GM20431 (cell line): ENCODE results near the gene CCNB1IP1.
"Not testable (repeated sequence)": the region's sequence is repeated elsewhere in the genome, so short reads cannot be mapped to it uniquely, and the experiment has no call there.

Experiments
- in situ Hi-C: fragments of 300-500 bp; cut with MseI, MboI; formaldehyde crosslinking; loops from one replicate; pipeline ENCODE4 v1.15.0; 2020; ENCODE audit warnings: low sequenced_read_pairs; ENCODE audit not compliant: unreplicated experiment

Gene CCNB1IP1

DNA sequence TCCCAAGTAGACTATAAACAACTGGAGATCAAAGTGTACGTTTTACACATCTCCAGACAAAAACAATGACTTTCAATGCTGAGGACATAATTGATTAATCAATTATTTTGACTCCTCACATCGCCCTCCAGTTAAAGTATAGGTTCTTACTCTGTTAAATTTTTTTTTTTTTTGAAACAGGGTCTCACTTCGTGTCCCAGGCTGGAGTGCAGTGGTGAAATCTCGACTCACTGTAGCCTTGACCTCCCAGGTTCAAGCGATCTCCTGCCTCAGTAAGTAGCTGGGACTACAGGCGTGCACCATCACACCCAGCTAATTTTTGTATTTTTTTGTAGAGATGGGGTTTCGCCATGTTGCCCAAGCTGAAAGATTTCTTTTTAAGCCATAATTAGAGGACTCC lies 938 bp upstream of the CCNB1IP1 start:
- in situ Hi-C loops, result no loop called here

DNA sequence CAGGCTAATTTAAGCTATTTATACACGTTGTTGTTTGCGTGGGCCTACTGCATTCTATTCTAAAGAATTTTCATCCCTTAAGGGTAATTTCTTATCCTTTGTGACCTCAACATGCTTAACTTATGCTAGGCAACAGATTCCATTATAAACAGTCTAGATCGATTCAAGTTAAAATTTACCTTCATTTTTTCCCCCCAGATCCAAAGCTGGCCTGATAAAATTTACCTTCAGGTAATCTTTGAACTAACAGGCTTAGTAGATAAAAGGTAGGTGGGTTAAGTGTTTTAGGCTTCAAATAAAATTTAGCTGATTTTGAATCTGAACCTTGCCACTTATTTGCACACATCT lies 389 bp upstream of the CCNB1IP1 start:
- in situ Hi-C loops, result no loop called here

DNA sequence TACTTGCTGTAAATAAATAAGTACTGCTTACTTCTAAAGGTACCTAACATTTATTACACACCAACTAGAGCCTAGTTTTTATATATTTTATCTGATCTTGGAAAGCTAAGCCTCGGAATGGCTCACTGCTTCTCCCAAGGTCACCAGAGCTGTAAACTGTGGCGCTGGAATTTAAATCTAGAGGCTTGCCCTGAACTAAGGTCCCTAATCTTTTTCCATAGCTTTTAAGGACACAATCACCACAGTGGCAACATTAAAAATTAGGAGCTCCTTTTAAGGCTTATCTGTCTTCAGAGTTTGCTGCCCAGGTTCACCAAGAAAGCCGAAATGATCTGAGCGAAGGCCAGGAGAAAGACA lies 670 bp downstream of the CCNB1IP1 start:
- in situ Hi-C loops, result no loop called here

DNA sequence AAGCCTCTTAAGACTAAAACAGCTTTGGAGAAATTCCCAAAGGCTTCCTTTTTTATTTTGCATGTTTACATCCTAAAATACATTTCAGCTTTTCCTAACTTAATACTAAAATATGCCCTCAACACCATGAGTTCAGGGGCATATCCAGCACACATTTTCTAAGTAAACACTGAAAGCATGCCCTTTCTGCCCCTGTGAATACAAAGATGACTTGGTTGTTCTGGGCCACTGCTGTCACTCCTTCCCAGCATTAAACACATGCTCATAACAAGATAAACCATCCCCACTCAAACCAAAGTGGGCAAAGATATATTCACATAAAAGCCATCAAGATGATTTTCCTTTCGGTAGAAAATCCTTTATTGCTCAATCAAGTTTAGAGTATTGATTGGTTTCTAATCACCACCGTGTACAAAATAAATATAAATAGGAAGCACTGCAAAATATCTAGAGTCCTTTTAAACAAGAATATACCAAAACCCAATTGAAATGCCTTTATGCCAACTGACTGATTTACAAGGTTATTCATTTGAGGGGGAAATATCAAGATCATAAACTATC lies 1.9 kb downstream of the CCNB1IP1 start:
- in situ Hi-C loops, result no loop called here

DNA sequence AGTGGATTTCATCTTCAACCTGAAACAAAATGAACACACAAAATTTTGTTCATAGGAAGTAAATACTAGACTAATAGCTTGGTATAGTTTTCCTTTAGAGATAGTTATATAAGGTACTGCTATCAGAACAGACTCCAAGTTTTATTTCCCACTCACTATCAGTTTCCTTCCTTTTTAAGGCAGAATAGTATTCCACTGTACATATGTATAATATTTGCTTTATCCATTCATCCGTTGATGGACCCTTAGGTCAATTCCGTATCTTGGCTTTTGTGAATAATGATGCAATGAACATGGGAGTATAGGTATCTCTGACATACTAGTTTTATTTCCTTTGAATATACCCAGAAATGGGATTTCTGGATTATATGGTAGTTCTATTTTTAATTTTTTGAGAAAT lies 3.7 kb downstream of the CCNB1IP1 start:
- in situ Hi-C loops, result loop anchor here (10.0 kb wide), 1 partner anchor 275 kb away; no protein-coding TSS in a partner anchor

DNA sequence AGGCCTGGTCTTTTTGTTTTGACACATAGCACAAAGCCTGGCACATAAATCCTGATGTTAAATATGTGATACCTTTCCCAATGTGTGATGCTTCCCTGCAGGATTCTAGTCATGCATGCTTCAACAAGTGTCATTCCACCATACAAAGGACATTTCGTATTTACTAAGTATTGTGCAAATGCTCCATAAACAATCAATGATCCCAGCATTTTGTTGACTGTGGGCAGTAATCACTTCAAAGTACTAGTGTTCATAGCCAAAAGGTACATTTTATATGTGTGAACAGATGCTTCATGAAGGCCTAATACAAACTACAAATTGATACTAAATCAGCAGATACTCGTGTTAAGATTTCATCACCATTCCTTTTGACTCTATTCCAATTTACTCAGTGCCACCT lies 4.4 kb downstream of the CCNB1IP1 start:
- in situ Hi-C loops, result loop anchor here (10.0 kb wide), 1 partner anchor 276 kb away; no protein-coding TSS in a partner anchor

DNA sequence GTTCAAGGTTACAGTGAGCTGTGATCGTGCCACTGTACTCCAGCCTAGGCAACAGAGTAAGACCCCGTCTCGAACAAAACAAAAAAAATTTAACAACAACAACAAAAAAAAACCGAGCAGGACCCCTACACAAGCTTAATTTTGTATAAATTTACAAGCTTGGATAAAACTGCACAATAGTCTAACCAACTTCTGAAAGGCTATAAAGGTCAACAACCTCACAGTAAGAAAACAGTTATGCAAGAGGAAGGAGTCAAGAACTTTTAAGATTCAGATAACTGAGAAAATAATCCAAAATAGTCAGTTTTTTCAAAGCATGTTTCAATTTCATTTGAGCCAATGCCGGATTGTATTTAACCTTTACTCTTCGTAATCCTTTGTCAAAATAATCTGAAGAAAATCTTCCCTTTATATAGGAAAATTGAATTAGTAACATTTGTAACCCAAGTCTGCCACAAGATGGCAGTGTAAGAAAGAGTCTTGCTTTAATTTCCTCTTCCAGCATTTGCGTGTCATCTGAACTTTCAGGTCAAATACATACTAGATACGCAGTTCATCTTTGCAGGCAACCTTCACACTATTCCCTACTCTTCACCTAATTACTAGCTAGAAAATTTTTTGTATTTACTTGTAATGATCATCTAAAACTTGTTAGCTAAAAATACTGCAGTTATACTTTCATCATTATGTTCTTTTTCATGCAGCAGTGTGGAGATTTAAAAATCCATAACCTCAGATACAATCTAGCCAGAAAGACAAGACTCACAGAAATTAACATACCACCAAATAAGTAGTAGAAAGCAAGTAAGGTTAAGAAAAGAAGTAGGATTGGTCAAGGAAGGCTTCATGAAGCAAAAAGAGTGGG lies 5.8 kb downstream of the CCNB1IP1 start:
- in situ Hi-C loops, result loop anchor here (10.0 kb wide), 1 partner anchor 278 kb away; no protein-coding TSS in a partner anchor

DNA sequence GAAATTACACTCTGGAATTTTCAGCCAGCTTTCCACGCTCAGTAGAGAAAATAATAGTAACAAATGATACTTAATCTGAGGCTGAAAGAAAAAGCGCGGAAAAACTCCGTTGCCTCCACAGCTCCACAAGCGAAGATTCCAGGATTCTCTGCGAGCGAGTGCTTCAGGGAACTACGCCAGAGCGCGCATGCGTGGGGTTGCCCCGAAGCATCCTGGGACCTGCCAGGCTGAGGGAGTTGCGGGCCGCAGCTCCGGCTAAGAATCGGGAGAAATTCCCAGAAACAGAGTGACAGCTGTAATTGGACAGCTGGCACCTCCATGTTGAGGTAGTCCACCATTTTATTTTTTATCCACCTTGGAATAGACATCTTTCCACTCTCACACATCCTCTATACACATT lies 15.4 kb downstream of the CCNB1IP1 start:
- in situ Hi-C loops, result no loop called here

DNA sequence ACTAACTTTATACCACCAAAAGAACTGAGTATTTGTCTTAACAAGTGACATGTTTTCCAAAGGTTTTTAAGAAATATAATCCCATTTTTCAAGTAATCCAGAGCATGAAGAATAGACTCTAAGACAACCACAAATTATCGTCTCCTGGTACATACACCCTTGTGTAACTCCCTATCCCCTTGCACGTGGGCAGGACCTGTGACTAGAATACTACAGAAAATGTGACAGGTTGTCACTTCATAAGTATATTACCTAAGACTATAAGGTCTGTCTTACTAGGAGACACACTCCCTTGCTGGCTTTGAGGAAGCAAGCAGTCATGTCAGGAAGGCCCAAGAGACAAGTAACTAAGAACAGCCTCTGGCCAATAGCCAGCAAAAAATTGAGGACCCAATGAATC lies 19.1 kb downstream of the CCNB1IP1 start:
- in situ Hi-C loops, result no loop called here

DNA sequence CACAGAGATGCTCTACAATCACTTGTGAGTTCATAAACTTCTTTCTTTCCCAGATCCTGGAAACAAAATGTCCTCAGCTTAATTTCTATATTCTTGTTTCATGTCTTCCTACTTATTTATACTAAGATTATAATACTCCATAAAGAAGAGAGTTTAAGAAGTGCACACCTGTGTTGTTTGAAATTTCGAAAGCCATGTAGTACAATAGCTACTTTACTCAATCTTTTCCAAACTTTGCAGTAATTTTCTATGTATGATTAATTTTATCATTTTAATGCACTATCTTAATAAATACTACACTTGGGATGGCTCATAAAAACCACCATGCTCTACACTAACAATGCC lies 27.0 kb downstream of the CCNB1IP1 start:
- in situ Hi-C loops, result no loop called here

DNA sequence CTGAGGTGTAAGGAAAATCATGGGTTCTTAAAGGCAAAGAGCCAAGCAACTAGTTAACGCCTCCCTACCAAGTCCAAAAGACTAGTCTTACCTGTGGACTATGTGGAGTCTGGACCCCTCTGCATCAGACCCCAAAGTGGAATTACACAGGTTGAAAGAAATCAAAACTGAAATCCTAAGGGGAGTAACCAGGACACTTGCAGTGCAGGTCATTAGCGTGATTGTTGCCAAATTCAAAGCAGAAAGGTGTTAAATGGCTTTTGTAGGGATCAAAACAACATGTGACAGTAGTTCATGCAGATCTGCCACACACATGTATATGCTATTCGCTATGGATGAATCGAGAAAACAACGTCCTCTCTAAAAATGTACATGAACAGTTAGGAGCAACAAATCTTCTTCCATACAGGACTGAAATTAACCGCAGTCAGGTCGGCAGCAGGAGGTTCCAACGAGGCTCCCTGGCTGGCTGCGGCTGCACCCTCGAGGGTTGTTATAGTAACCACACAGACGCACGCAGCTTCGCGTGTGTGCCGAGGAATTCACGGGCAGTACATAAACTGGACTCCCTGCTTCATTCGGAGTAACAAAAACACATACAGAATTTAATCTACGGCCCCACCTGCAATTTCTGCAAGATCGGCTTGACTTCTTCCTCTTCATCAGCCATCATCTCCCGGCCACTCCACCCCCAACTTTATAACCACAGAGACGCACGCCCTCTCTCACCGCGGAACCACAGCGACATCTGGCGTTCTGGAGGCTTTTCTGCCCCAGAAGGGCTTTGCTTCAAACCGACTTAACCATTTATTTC lies 27.6 kb downstream of the CCNB1IP1 start, which contains the start of gene TTC5:
TSS of gene TTC5 (minus strand) at position 687 of the 814 bp plus-strand sequence. CDS start at position 673, 14 bp downstream.
- in situ Hi-C loops, result no loop called here

DNA sequence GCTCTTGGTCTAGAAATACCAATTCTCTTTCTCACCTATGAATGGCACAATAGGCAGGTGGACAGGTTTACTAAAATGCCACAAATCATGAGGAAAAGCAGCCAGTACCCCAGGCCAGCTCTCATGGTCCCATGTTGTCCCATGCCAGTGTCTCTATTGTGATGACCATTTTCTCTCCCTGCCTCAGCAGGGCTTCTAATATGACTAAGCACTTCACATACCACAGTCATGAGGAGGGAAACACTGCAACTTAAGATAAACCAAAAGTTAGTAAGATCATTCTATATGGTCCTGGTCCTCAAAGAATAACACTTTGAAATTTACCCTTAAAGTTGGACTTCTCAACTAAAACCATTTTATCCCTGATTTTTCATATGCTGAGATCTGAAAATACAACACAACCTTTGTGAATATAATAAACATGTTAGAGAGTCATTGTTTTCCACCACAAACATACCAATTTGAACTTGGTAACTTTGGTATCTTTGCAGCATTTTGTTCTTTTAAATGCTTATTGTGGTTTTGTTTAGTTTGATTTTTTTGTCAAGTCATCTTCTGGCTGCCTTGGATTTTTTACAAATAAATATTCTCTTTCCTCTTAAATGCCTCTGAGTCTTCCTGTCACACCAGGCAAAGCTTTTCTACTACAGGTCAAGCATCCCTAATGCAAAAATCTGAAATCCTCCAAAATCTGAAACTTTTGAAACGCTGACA lies 30.9 kb downstream of the CCNB1IP1 start:
- in situ Hi-C loops, result no loop called here

DNA sequence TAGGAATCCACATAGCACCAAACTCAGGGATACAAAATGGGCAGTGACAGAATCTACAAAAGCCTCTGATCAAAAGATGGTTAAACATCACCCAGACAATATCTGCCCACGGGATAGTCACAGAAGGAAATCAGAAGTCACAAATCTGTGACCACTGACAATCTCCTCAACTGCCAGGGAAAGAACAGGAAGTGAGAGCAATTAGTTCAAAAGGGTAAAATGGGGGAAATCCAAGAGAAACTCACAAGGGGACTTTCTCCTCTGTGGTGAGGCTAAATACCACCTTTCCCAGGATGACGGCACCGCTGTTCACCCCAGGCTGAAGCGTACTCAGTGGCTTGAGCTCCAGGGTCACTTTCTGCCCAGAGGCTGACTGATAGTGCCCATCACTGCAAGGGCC lies 38.0 kb downstream of the CCNB1IP1 start:
- in situ Hi-C loops, result no loop called here

DNA sequence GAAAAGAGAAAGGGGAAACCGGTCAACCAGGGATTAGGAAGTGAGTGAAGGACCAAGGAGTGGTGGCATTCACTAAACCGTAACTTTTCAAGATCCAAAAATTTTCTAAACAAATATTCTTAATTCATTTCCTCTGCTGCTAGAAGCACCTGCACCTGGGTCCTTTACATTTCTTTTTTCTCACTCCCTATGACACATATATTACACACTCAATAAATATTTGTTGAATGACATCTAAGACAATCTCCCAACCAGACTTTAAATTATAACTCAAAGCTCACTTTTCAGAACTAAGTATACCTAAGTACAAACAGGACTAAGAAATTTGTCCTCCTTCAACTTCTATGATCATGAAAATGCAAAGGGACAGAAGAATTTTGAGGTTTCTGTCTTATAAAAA lies 38.4 kb downstream of the CCNB1IP1 start:
- in situ Hi-C loops, result no loop called here

DNA sequence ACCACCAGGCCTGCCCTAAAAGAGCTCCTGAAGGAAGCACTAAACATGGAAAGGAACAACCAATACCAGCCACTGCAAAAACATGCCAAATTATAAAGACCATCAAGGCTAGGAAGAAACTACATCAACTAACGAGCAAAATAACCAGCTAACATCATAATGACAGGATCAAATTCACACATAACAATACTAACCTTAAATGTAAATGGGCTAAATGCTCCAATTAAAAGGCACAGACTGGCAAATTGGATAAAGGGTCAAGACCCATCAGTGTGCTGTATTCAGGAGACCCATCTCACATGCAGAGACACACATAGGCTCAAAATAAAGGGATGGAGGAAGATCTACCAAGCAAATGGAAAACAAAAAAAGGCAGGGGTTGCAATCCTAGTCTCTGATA lies 51.1 kb downstream of the CCNB1IP1 start:
- in situ Hi-C loops, result not testable (repeated sequence)

DNA sequence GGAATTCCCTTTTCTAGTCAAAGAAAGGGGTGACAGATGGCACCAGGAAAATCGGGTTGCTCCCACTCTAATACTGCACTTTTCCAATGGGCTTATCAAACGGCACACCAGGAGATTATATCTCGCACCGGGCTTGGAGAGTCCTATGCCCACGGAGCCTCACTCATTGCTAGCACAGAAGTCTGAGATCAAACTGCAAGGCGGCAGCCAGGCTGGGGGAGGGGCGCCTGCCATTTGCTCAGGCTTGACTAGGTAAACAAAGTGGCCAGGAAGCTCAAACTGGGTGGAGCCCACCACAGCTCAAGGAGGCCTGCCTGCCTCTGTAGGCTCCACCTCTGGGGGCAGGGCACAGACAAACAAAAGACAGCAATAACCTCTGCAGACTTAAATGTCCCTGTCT lies 52.8 kb downstream of the CCNB1IP1 start:
- in situ Hi-C loops, result not testable (repeated sequence)

DNA sequence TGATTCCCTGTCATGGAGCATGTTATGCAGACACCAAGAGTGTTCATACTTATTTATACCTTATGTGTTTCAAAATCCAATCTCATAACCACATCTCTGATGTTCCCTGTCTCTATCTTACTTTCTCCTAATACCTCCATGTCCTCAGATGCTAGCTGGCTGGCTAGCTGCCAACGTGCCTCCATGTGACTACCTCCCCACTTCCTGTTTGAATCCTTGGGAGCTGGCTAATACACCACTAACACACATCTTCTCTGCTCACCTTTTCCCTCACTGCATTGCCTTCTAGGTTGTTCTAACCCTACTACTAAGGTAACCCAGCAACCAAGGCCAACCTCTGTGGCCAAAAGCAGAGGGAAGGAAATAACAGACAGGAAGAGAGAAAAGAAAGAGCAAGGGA lies 54.7 kb downstream of the CCNB1IP1 start:
- in situ Hi-C loops, result no loop called here

DNA sequence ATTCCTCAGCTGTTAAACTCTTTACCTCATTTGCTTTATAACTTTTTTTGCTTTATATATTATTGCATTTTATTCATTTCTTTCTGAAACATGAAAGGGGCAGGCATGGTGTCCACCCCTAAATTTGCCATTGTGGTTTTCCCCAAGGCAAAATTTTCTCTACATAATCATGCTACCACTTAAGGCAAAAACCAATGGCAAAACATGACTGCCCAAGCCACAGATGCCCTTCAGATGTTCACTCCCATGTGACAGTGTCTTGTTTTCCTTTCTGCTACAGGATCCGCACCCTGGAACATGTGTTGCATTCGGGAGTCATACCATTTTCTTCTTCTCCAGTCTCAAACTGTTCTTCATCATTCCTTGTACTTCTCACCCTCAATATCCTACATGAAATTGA lies 55.7 kb downstream of the CCNB1IP1 start:
- in situ Hi-C loops, result no loop called here

DNA sequence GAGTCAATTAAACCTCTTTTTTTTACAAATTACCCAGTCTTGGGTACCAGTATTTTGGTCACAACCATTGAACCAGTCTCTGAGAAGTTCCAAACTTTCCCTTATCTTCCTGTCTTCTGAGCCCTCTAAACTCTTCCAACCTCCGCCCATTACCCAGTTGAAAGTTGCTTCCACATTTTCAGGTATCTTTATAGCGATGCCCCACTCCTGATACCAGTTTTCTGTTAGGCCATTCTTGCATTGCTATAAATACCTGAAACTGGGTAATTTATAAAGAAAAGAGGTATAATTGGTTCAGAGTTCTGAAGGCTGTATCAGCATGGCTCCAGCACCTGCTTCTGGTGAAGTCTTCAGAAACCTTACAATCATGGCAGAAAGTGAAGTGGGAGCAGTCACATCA lies 59.0 kb downstream of the CCNB1IP1 start:
- in situ Hi-C loops, result no loop called here

DNA sequence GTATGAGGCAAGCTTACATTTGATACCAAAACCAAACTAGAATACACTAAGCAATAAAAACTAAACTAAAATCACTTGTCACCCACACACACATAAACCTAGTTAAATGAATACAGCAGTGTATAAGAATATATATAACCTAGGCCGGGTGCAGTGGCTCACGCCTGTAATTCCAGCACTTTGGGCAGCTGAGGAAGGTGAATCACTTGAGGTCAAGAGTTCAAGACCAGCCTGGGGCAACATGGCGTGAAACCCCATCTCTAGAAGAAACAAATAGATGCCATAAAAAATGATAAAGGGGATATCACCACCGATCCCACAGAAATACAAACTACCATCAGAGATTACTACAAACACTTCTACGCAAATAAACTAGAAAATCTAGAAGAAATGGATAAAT lies 68.7 kb downstream of the CCNB1IP1 start:
- in situ Hi-C loops, result not testable (repeated sequence)
